Measurements from ENCODE around the gene BAD. TPM values are rescaled to one million over a fixed set of nuclear protein-coding genes. Genes with fewer than 3 reads are reported as not detected.
A peak's percentile ranks its signal among the peaks of the same experiment; 100 is the strongest.

The BAD gene
- total RNA-seq, 1 donor from 2014 or later: 156 TPM

GRCh38 chr11:64305691-64306562 is 21.5 kb upstream of the BAD start:
- no peak for DNase-seq (ENCODE audit: low read depth)
- peak; percentile 37 for TF ChIP-seq CTCF (conservative IDR thresholded peaks at IDR 0.05; ENCODE audit: low read depth, low read length)

GRCh38 chr11:64305075-64305690 is 20.7 kb upstream of the BAD start, which contains the start of gene ESRRA:
Gene ESRRA, plus strand, starts transcription at chr11:64305524. Its CDS starts 1,656 bp downstream, at chr11:64307180.
- peak; percentile 71 for DNase-seq (ENCODE audit: low read depth)
- H3K4me3 ChIP-seq (ENCODE audit: low read depth, low read length): peak within 1 kb of the TSS; percentile 82
- no peak for TF ChIP-seq CTCF (conservative IDR thresholded peaks at IDR 0.05; ENCODE audit: low read depth, low read length)

More at GRCh38 chr11:64305691-64306562, 21.5 kb upstream of the BAD start:
- peak overlapping the region; percentile 82 for H3K4me3 ChIP-seq (ENCODE audit: low read depth, low read length)

- peak overlapping the region; percentile 68 for H3K4me3 ChIP-seq (ENCODE audit: low read depth, low read length)
- no peak for DNase-seq (ENCODE audit: low read depth)
- TF ChIP-seq CTCF (conservative IDR thresholded peaks at IDR 0.05; ENCODE audit: low read depth, low read length): peak; percentile 92
Measured at GRCh38 chr11:64304316-64305072, 20.0 kb upstream of the BAD start.

GRCh38 chr11:64304032-64304315 is 19.5 kb upstream of the BAD start:
- H3K4me3 ChIP-seq (ENCODE audit: low read depth, low read length): peak overlapping the region; percentile 68
- TF ChIP-seq CTCF (conservative IDR thresholded peaks at IDR 0.05; ENCODE audit: low read depth, low read length): no peak
- no peak for DNase-seq (ENCODE audit: low read depth)

- no peak for TF ChIP-seq CTCF (conservative IDR thresholded peaks at IDR 0.05; ENCODE audit: low read depth, low read length)
- no peak overlapping the region for H3K4me3 ChIP-seq (ENCODE audit: low read depth, low read length)
- no peak for DNase-seq (ENCODE audit: low read depth)
Measured at GRCh38 chr11:64303109-64304031, 18.9 kb upstream of the BAD start.
